ENCODE measurements around the gene GLTPD2. TPM values are rescaled to one million over a fixed set of nuclear protein-coding genes. Genes with fewer than 3 reads are reported as not detected.

GLTPD2 gene
- total RNA-seq, 5 donors from 2014 or later (not counting 1 experiment from before 2014, with no cell fraction given) = not detected

DNA sequence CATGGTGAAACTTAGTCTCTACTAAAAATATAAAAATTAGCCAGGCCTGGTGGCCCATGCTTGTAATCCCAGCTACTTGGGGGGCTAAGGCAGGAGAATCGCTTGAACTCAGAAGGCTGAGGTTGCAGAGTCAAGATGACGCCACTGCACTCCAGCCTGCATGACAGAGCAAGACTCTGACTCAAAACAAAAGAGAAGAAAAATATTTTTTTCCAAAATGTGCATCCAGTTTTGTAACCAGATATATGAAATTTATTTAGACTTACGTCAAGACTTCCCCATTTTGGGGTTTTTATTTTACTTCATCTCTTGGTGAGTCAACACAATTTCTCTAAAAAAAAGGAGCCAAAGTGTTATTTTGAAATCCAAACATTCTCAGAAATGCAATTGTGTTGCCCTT, 22.6 kb upstream of the GLTPD2 start:
- POLR2A ChIA-PET = no interaction called here
- H3K27me3 Mint-ChIP-seq = peaks cover 4 to 7% of the 10 kb centered on the region in 2 donors
- no peaks in the 10 kb centered on the region for H3K9me3 Mint-ChIP-seq
- no peaks in the 10 kb centered on the region for H3K9me3 ChIP-seq
- H3K4me1 Mint-ChIP-seq = peaks cover 0 to under 1% (median 0%) of the 10 kb centered on the region in 3 donors
- CTCF ChIA-PET = no interaction called here
- H3K4me1 ChIP-seq (ENCODE audit: control insufficient read depth in 1 of 2, extremely low read depth in 1 of 2, insufficient read depth in 2 of 2, low read length in 2 of 2) = peaks cover 0 to 1% of the 10 kb centered on the region in 2 experiments
- H3K27me3 ChIP-seq (replicated peaks in 1 of 2; ENCODE audit: control insufficient read depth in 2 of 2, extremely low read depth in 1 of 2, insufficient read depth in 2 of 2, low read length in 1 of 2) = peaks cover 0 to 13% of the 10 kb centered on the region in 2 experiments
- H3K27ac ChIP-seq (ENCODE audit: low read length) = no peak overlapping the region
- no peaks in the 10 kb centered on the region for H3K36me3 Mint-ChIP-seq
- H3K4me3 Mint-ChIP-seq = no peak overlapping the region
- H3K27ac Mint-ChIP-seq = no peak overlapping the region
- ATAC-seq (replicated peaks in 1 of 4) (no peak), DNase-seq (no peak)
- no peak overlapping the region for H3K4me3 ChIP-seq (ENCODE audit: control insufficient read depth in 1 of 2, extremely low read depth in 1 of 2, low read length in 1 of 2)
- no CpG with 5 or more reads among the region's 3 CpGs for WGBS (ENCODE audit: insufficient coverage)
- no peaks in the 10 kb centered on the region for H3K36me3 ChIP-seq (ENCODE audit: control insufficient read depth in 2 of 2, extremely low read depth in 1 of 2, insufficient read depth in 1 of 2, low read length in 1 of 2)

DNA sequence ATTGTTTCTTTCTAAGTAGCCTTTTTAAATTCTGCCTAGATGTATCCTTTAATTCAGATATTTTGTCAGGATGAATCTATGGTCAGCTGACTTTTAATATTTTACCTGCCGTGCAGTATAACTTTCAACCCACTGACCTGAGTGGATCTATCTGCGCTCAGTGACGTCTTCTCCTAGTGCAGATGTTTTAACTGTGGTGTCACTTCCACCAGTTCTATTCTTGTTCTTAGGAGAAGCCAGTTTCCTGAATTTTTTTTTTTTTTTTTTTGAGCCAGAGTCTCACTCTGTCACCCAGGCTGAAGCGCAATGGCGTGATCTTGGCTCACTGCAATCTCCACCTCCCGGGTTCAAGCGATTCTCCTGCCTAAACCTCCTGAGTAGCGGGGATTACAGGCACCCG, 22.0 kb upstream of the GLTPD2 start:
- Histone ChIP-seq H3K36me3 (ENCODE audit: control insufficient read depth in 2 of 2, extremely low read depth in 1 of 2, insufficient read depth in 1 of 2, low read length in 1 of 2) (no peaks in the 10 kb centered on the region), H3K27me3 (replicated peaks in 1 of 2; ENCODE audit: control insufficient read depth in 2 of 2, extremely low read depth in 1 of 2, insufficient read depth in 2 of 2, low read length in 1 of 2) (peaks cover 0 to 17% of the 10 kb centered on the region in 2 experiments), H3K27ac (ENCODE audit: low read length) (no peak overlapping the region), H3K4me1 (ENCODE audit: control insufficient read depth in 1 of 2, extremely low read depth in 1 of 2, insufficient read depth in 2 of 2, low read length in 2 of 2) (peaks cover 0 to 7% of the 10 kb centered on the region in 2 experiments), H3K4me3 (ENCODE audit: control insufficient read depth in 1 of 2, extremely low read depth in 1 of 2, low read length in 1 of 2) (no peak overlapping the region), H3K9me3 (no peaks in the 10 kb centered on the region)
- no peak overlapping the region for H3K4me3 Mint-ChIP-seq
- H3K27me3 Mint-ChIP-seq = peaks cover 4 to 7% of the 10 kb centered on the region in 2 donors
- DNase-seq (no peak), ATAC-seq (replicated peaks in 1 of 4) (no peak)
- WGBS (ENCODE audit: insufficient coverage) = 100% methylated on average over 5 of the region's 9 CpGs
- no peaks in the 10 kb centered on the region for H3K9me3 Mint-ChIP-seq
- CTCF ChIA-PET = no interaction called here
- POLR2A ChIA-PET = interaction anchor here in 1 of 2 donors (0.7 kb wide), 1 partner anchor 79 kb away, joined by 10 read pairs; no protein-coding TSS in a partner anchor
- H3K36me3 Mint-ChIP-seq = no peaks in the 10 kb centered on the region
- no peak overlapping the region for H3K27ac Mint-ChIP-seq
- H3K4me1 Mint-ChIP-seq = peaks cover 4 to 5% (median 4%) of the 10 kb centered on the region in 3 donors

DNA sequence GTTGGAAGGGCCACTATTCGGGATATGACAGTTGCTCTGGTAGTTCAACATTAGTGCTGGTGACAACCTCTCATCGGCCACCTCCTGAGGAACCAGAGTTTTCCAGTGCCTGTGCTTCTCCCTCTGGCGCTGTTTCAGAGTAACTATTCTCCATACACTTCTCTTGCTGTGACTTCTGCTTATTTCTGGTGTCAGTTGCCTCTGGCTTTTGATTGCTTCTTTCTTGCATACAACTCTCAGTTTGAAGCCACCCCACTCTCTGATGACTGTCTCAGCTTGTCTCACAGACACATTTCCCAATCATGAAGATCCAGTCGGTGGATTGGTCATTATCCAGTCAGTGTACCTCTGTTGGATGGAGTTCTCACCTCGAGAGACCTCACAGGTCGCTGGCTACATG, 20.5 kb upstream of the GLTPD2 start:
- ChIA-PET CTCF (no interaction called here), POLR2A (no interaction called here)
- no peak for ATAC-seq (replicated peaks in 1 of 4)
- Mint-ChIP-seq H3K4me3 (no peak overlapping the region), H3K4me1 (peaks cover 7 to 9% (median 7%) of the 10 kb centered on the region in 3 donors), H3K27ac (no peak overlapping the region), H3K27me3 (peaks cover 4 to 7% of the 10 kb centered on the region in 2 donors), H3K9me3 (no peaks in the 10 kb centered on the region), H3K36me3 (no peaks in the 10 kb centered on the region)
- peaks cover 0 to 11% of the 10 kb centered on the region in 2 experiments for H3K4me1 ChIP-seq (ENCODE audit: control insufficient read depth in 1 of 2, extremely low read depth in 1 of 2, insufficient read depth in 2 of 2, low read length in 2 of 2)
- no peak for DNase-seq
- H3K27ac ChIP-seq (ENCODE audit: low read length) = no peak overlapping the region
- H3K27me3 ChIP-seq (replicated peaks in 1 of 2; ENCODE audit: control insufficient read depth in 2 of 2, extremely low read depth in 1 of 2, insufficient read depth in 2 of 2, low read length in 1 of 2) = peaks cover 0 to 27% of the 10 kb centered on the region in 2 experiments
- no peaks in the 10 kb centered on the region for H3K9me3 ChIP-seq
- 96% methylated on average over 3 of the region's 6 CpGs for WGBS (ENCODE audit: insufficient coverage)
- H3K36me3 ChIP-seq (ENCODE audit: control insufficient read depth in 2 of 2, extremely low read depth in 1 of 2, insufficient read depth in 1 of 2, low read length in 1 of 2) = no peaks in the 10 kb centered on the region
- H3K4me3 ChIP-seq (ENCODE audit: control insufficient read depth in 1 of 2, extremely low read depth in 1 of 2, low read length in 1 of 2) = no peak overlapping the region

DNA sequence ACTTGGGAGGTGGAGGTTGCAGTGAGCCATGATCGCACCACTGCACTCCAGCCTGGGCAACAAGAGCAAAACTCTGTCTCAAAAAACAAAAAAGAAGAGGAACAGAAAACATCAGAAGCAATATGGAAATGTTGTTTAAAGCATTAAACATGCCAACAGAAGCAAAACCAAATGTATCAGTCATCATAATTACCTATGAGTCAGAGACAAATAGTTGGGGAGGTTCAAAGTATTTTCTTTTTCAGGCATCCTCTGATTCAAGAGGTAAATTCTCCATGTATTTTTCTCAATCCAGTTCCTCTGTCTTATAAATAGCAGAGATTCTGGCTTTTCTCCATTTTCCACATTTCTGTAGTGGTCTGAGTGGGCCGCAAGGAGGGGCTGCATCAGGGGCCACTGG, 19.1 kb upstream of the GLTPD2 start:
- Mint-ChIP-seq H3K27me3 (peaks cover 4 to 5% of the 10 kb centered on the region in 2 donors), H3K4me1 (peaks cover 7 to 9% (median 7%) of the 10 kb centered on the region in 3 donors), H3K9me3 (no peaks in the 10 kb centered on the region), H3K27ac (no peak overlapping the region), H3K4me3 (no peak overlapping the region), H3K36me3 (no peaks in the 10 kb centered on the region)
- ATAC-seq (replicated peaks in 1 of 4) (no peak), DNase-seq (no peak)
- ChIA-PET POLR2A (interaction anchor here in 1 of 2 donors (0.6 kb wide), 1 partner anchor 126 kb away, joined by 13 read pairs; no protein-coding TSS in a partner anchor), CTCF (no interaction called here)
- Histone ChIP-seq H3K27me3 (replicated peaks in 1 of 2; ENCODE audit: control insufficient read depth in 2 of 2, extremely low read depth in 1 of 2, insufficient read depth in 2 of 2, low read length in 1 of 2) (peaks cover 0 to 27% of the 10 kb centered on the region in 2 experiments), H3K27ac (ENCODE audit: low read length) (no peak overlapping the region), H3K4me1 (ENCODE audit: control insufficient read depth in 1 of 2, extremely low read depth in 1 of 2, insufficient read depth in 2 of 2, low read length in 2 of 2) (peaks cover 0 to 11% of the 10 kb centered on the region in 2 experiments), H3K9me3 (no peaks in the 10 kb centered on the region), H3K36me3 (ENCODE audit: control insufficient read depth in 2 of 2, extremely low read depth in 1 of 2, insufficient read depth in 1 of 2, low read length in 1 of 2) (no peaks in the 10 kb centered on the region), H3K4me3 (ENCODE audit: control insufficient read depth in 1 of 2, extremely low read depth in 1 of 2, low read length in 1 of 2) (no peak overlapping the region)
- 100% methylated on average over 2 of the region's 2 CpGs for WGBS (ENCODE audit: insufficient coverage)

DNA sequence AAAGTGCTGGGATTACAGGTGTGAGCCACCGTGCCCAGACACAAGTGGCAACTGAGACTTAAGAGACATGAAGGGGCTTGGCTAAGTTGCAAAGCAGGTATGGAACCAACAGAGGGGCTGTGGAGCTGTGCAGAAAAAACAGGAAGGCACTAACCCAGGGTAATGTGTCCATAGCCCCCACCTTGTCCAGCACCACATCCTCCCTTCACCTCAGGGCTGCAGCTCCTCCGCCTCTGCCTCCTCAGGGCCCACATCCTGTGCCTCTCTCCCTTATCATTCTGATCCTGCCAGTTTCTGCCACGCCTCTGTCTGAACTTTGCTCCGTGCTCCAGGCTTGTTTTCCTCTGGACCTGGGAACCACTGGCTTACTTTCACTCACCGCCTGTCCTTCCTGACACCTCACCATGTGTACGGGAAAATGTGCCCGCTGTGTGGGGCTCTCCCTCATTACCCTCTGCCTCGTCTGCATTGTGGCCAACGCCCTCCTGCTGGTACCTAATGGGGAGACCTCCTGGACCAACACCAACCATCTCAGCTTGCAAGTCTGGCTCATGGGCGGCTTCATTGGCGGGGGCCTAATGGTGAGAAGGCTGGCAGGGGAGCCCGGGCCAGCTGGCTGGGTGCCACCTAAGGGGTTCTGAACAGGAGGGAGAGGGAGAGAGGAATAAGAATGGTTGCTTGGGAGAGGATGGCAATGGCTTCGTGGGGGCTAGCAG, 17.1 kb upstream of the GLTPD2 start, which contains the start of gene TM4SF5:
Gene TM4SF5 (plus strand): TSS at position 368 of the 716 bp plus-strand sequence. CDS start 37 bp downstream, at position 405.
- no peaks in the 10 kb centered on the region for H3K9me3 Mint-ChIP-seq
- peaks cover 7 to 9% (median 7%) of the 10 kb centered on the region in 3 donors for H3K4me1 Mint-ChIP-seq
- Histone ChIP-seq H3K27me3 (replicated peaks in 1 of 2; ENCODE audit: control insufficient read depth in 2 of 2, extremely low read depth in 1 of 2, insufficient read depth in 2 of 2, low read length in 1 of 2) (peaks cover 0 to 27% of the 10 kb centered on the region in 2 experiments), H3K27ac (ENCODE audit: low read length) (no peak within 1 kb of the TSS), H3K9me3 (no peaks in the 10 kb centered on the region), H3K4me1 (ENCODE audit: control insufficient read depth in 1 of 2, extremely low read depth in 1 of 2, insufficient read depth in 2 of 2, low read length in 2 of 2) (peaks cover 0 to 11% of the 10 kb centered on the region in 2 experiments), H3K36me3 (ENCODE audit: control insufficient read depth in 2 of 2, extremely low read depth in 1 of 2, insufficient read depth in 1 of 2, low read length in 1 of 2) (no peaks in the 10 kb centered on the region), H3K4me3 (ENCODE audit: control insufficient read depth in 1 of 2, extremely low read depth in 1 of 2, low read length in 1 of 2) (no peak within 1 kb of the TSS)
- no peak within 1 kb of the TSS for H3K27ac Mint-ChIP-seq
- no peak within 1 kb of the TSS for H3K4me3 Mint-ChIP-seq
- no peaks in the 10 kb centered on the region for H3K36me3 Mint-ChIP-seq
- 45% methylated on average over 10 of the region's 13 CpGs for WGBS (ENCODE audit: insufficient coverage)
- no peak for DNase-seq
- ATAC-seq (replicated peaks in 1 of 4) = peak; percentile 44 to 83 (median 70)
- POLR2A ChIA-PET = no interaction called here
- H3K27me3 Mint-ChIP-seq = peaks cover 4 to 6% of the 10 kb centered on the region in 2 donors
- CTCF ChIA-PET = no interaction called here

DNA sequence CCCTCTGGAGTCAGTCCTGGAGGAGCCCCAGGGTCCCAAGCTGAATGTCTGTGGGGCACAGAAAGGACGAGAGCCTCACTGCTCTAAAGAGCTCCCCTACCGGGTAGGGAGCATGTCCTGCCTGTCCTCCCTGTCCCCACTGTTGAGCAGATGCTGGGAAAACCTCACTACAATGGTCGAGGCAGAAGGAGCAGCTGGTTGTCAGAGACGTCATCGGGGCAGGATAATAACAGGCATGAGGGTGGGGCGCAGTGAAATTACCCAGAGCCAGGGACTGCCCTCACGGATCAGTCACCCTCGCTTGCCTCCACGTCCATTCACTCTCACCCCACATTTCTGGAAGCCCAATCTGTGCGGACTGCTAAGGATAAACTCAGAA, 16.5 kb upstream of the GLTPD2 start:
- H3K36me3 Mint-ChIP-seq = no peaks in the 10 kb centered on the region
- peaks cover 7 to 9% (median 7%) of the 10 kb centered on the region in 3 donors for H3K4me1 Mint-ChIP-seq
- peaks cover 0 to 11% of the 10 kb centered on the region in 2 experiments for H3K4me1 ChIP-seq (ENCODE audit: control insufficient read depth in 1 of 2, extremely low read depth in 1 of 2, insufficient read depth in 2 of 2, low read length in 2 of 2)
- H3K9me3 ChIP-seq = no peaks in the 10 kb centered on the region
- H3K27ac Mint-ChIP-seq = no peak overlapping the region
- no peaks in the 10 kb centered on the region for H3K9me3 Mint-ChIP-seq
- WGBS (ENCODE audit: insufficient coverage) = 62% methylated on average over 3 of the region's 10 CpGs
- POLR2A ChIA-PET = no interaction called here
- H3K27ac ChIP-seq (ENCODE audit: low read length) = no peak overlapping the region
- peaks cover 0 to 26% of the 10 kb centered on the region in 2 experiments for H3K27me3 ChIP-seq (replicated peaks in 1 of 2; ENCODE audit: control insufficient read depth in 2 of 2, extremely low read depth in 1 of 2, insufficient read depth in 2 of 2, low read length in 1 of 2)
- no peak for ATAC-seq (replicated peaks in 1 of 4)
- no peak overlapping the region for H3K4me3 Mint-ChIP-seq
- DNase-seq = no peak
- no peaks in the 10 kb centered on the region for H3K36me3 ChIP-seq (ENCODE audit: control insufficient read depth in 2 of 2, extremely low read depth in 1 of 2, insufficient read depth in 1 of 2, low read length in 1 of 2)
- CTCF ChIA-PET = interaction anchor here in 1 of 2 donors (0.5 kb wide), 1 partner anchor 104 kb away, joined by 9 read pairs; no protein-coding TSS in a partner anchor
- H3K4me3 ChIP-seq (ENCODE audit: control insufficient read depth in 1 of 2, extremely low read depth in 1 of 2, low read length in 1 of 2) = no peak overlapping the region
- H3K27me3 Mint-ChIP-seq = peaks cover 4 to 6% of the 10 kb centered on the region in 2 donors

All from T-cell (primary cell).